Activated T-cell treated with anti-CD3 and anti-CD28 coated beads, Interleukin-2, amount 50 U/mL, for 24 hours (primary cell): ENCODE measurements around the gene ZNF865.
"Not testable (repeated sequence)": the region's sequence is repeated elsewhere in the genome, so short reads cannot be mapped to it uniquely, and the experiment has no call there.

Source experiments
- DNase-seq: peaks from one replicate; pipeline ENCODE4 v3.0.0-alpha.2; 2020
- H3K27ac Mint-ChIP-seq: 2 replicates; pipeline ENCODE4 v1.8.0; 2020; ENCODE audit warnings: mild to moderate bottlenecking, mixed read lengths
- H3K27me3 Mint-ChIP-seq: 2 replicates; pipeline ENCODE4 v1.8.0; 2020; ENCODE audit warnings: mixed read lengths
- H3K36me3 Mint-ChIP-seq: 2 replicates; pipeline ENCODE4 v1.8.0; 2020; ENCODE audit warnings: low read depth, mixed read lengths
- H3K4me1 Mint-ChIP-seq: 2 replicates; pipeline ENCODE4 v1.8.0; 2020; ENCODE audit warnings: low read depth, mixed read lengths
- H3K4me3 Mint-ChIP-seq: 2 replicates; pipeline ENCODE4 v1.8.0; 2020; ENCODE audit warnings: mild to moderate bottlenecking, moderate library complexity, mixed read lengths
- H3K9me3 Mint-ChIP-seq: 2 replicates; pipeline ENCODE4 v1.8.0; 2020; ENCODE audit warnings: mixed read lengths

ZNF865 gene

GRCh38 chr19:55605637-55606470 is at the start of gene ZNF865:
Gene ZNF865, plus strand, starts transcription at chr19:55605647. Its CDS starts 7,972 bp downstream, at chr19:55613619.
- H3K4me1 Mint-ChIP-seq: peaks cover 65% of the 10 kb centered on the region
- DNase-seq: peak; percentile 78
- peak within 1 kb of the TSS; percentile 88 for H3K4me3 Mint-ChIP-seq
- peak within 1 kb of the TSS; percentile 97 for H3K27ac Mint-ChIP-seq
- no peaks in the 10 kb centered on the region for H3K9me3 Mint-ChIP-seq
- H3K27me3 Mint-ChIP-seq: no peaks in the 10 kb centered on the region
- peaks cover 56% of the 10 kb centered on the region for H3K36me3 Mint-ChIP-seq

- Mint-ChIP-seq H3K27me3 (peaks cover 6% of the 10 kb centered on the region), H3K4me3 (no peak overlapping the region), H3K36me3 (no peaks in the 10 kb centered on the region), H3K4me1 (no peaks in the 10 kb centered on the region), H3K27ac (no peak overlapping the region), H3K9me3 (peaks cover 4% of the 10 kb centered on the region)
- no peak for DNase-seq
These were observed 45.8 kb upstream of the ZNF865 start for GRCh38 chr19:55559684-55560083.

- peaks cover 9% of the 10 kb centered on the region for H3K27me3 Mint-ChIP-seq
- no peak for DNase-seq
- peaks cover 4% of the 10 kb centered on the region for H3K9me3 Mint-ChIP-seq
- no peak overlapping the region for H3K4me3 Mint-ChIP-seq
- H3K27ac Mint-ChIP-seq: no peak overlapping the region
- H3K36me3 Mint-ChIP-seq: no peaks in the 10 kb centered on the region
- H3K4me1 Mint-ChIP-seq: no peaks in the 10 kb centered on the region
These were observed 42.2 kb upstream of the ZNF865 start for GRCh38 chr19:55563261-55563690.

GRCh38 chr19:55566823-55567222 is 38.6 kb upstream of the ZNF865 start:
- Mint-ChIP-seq H3K4me1 (no peaks in the 10 kb centered on the region), H3K4me3 (no peak overlapping the region), H3K27me3 (peaks cover 9% of the 10 kb centered on the region), H3K36me3 (no peaks in the 10 kb centered on the region), H3K9me3 (no peaks in the 10 kb centered on the region), H3K27ac (no peak overlapping the region)
- DNase-seq: no peak

- DNase-seq: no peak
- H3K9me3 Mint-ChIP-seq: no peaks in the 10 kb centered on the region
These were observed 37.6 kb upstream of the ZNF865 start for GRCh38 chr19:55567708-55568328.

GRCh38 chr19:55569477-55569876 is 36.0 kb upstream of the ZNF865 start:
- H3K4me3 Mint-ChIP-seq, DNase-seq, H3K27me3 Mint-ChIP-seq, H3K4me1 Mint-ChIP-seq, H3K36me3 Mint-ChIP-seq, H3K27ac Mint-ChIP-seq, H3K9me3 Mint-ChIP-seq: not testable (repeated sequence)

More at GRCh38 chr19:55567708-55568328, 37.6 kb upstream of the ZNF865 start:
- Mint-ChIP-seq H3K4me1 (no peaks in the 10 kb centered on the region), H3K4me3 (no peak overlapping the region), H3K27me3 (peaks cover 9% of the 10 kb centered on the region), H3K27ac (no peak overlapping the region), H3K36me3 (no peaks in the 10 kb centered on the region)

- not testable (repeated sequence) for H3K27me3 Mint-ChIP-seq, H3K27ac Mint-ChIP-seq, H3K9me3 Mint-ChIP-seq, H3K4me1 Mint-ChIP-seq, H3K4me3 Mint-ChIP-seq, DNase-seq
- peaks cover 12% of the 10 kb centered on the region for H3K36me3 Mint-ChIP-seq
These were observed 31.5 kb upstream of the ZNF865 start for GRCh38 chr19:55573929-55574328.

GRCh38 chr19:55576746-55577145 is 28.7 kb upstream of the ZNF865 start:
- Mint-ChIP-seq H3K9me3 (no peaks in the 10 kb centered on the region), H3K27ac (no peak overlapping the region), H3K4me1 (peaks cover 14% of the 10 kb centered on the region), H3K36me3 (peaks cover 20% of the 10 kb centered on the region), H3K4me3 (no peak overlapping the region), H3K27me3 (no peaks in the 10 kb centered on the region)
- no peak for DNase-seq

- Mint-ChIP-seq H3K9me3 (no peaks in the 10 kb centered on the region), H3K4me1 (peaks cover 18% of the 10 kb centered on the region), H3K27me3 (no peaks in the 10 kb centered on the region), H3K27ac (no peak overlapping the region), H3K36me3 (peaks cover 20% of the 10 kb centered on the region), H3K4me3 (no peak overlapping the region)
- DNase-seq: no peak
These were observed 27.3 kb upstream of the ZNF865 start for GRCh38 chr19:55578031-55578760.

- peak overlapping the region; percentile 93 for H3K27ac Mint-ChIP-seq
These were observed 26.4 kb upstream of the ZNF865 start for GRCh38 chr19:55578761-55579747.

GRCh38 chr19:55579766-55580621 is 25.5 kb upstream of the ZNF865 start:
- DNase-seq: no peak
- no peaks in the 10 kb centered on the region for H3K9me3 Mint-ChIP-seq

More at GRCh38 chr19:55578761-55579747, 26.4 kb upstream of the ZNF865 start:
- no peaks in the 10 kb centered on the region for H3K27me3 Mint-ChIP-seq
- peaks cover 20% of the 10 kb centered on the region for H3K36me3 Mint-ChIP-seq
- peak overlapping the region; percentile 81 for H3K4me3 Mint-ChIP-seq
- no peak for DNase-seq
- H3K4me1 Mint-ChIP-seq: peaks cover 18% of the 10 kb centered on the region
- H3K9me3 Mint-ChIP-seq: no peaks in the 10 kb centered on the region

GRCh38 chr19:55580628-55581144 is 24.8 kb upstream of the ZNF865 start, which contains the start of gene ZNF579:
Gene ZNF579, minus strand, starts transcription at chr19:55580848. Its CDS starts 1,209 bp downstream, at chr19:55579639.
- peak; percentile 89 for DNase-seq
- Mint-ChIP-seq H3K27me3 (no peaks in the 10 kb centered on the region), H3K4me3 (peak within 1 kb of the TSS; percentile 81), H3K36me3 (peaks cover 20% of the 10 kb centered on the region), H3K27ac (peak within 1 kb of the TSS; percentile 93), H3K4me1 (peaks cover 23% of the 10 kb centered on the region), H3K9me3 (no peaks in the 10 kb centered on the region)

More at GRCh38 chr19:55579766-55580621, 25.5 kb upstream of the ZNF865 start:
- H3K27ac Mint-ChIP-seq: peak overlapping the region; percentile 93
- H3K4me1 Mint-ChIP-seq: peaks cover 18% of the 10 kb centered on the region
- no peaks in the 10 kb centered on the region for H3K27me3 Mint-ChIP-seq
- peaks cover 20% of the 10 kb centered on the region for H3K36me3 Mint-ChIP-seq
- peak overlapping the region; percentile 81 for H3K4me3 Mint-ChIP-seq
